Nucleus accumbens (tissue), 56 donors: ENCODE measurements around the gene EFCAB10.
"Not testable (repeated sequence)": the region's sequence is repeated elsewhere in the genome, so short reads cannot be mapped to it uniquely, and the experiment has no call there.

Experiments
- DNase-seq, 56 donors: peaks; one replicate each; lab custom pipeline; 2025; lab: John Stamatoyannopoulos, UW

The EFCAB10 gene

GRCh38 chr7:105600720-105601550 lies 19.6 kb upstream of the EFCAB10 start:
- DNase-seq = no peak

GRCh38 chr7:105599551-105599950 lies 18.3 kb upstream of the EFCAB10 start:
- no peak for DNase-seq

GRCh38 chr7:105599080-105599479 lies 17.8 kb upstream of the EFCAB10 start:
- not testable (repeated sequence) for DNase-seq

GRCh38 chr7:105596866-105597265 lies 15.6 kb upstream of the EFCAB10 start:
- DNase-seq = peak in 1 of 56 donors; percentile 4

GRCh38 chr7:105594034-105594433 lies 12.7 kb upstream of the EFCAB10 start:
- no peak for DNase-seq

- DNase-seq = no peak
Measured at GRCh38 chr7:105591522-105591921, 10.2 kb upstream of the EFCAB10 start.

GRCh38 chr7:105590793-105591192 lies 9.5 kb upstream of the EFCAB10 start:
- DNase-seq = no peak

- DNase-seq = peak in 54 of 56 donors; percentile 5 to 89 (median 62)
Measured at GRCh38 chr7:105589356-105590077, 8.2 kb upstream of the EFCAB10 start.

GRCh38 chr7:105587909-105588635 lies 6.8 kb upstream of the EFCAB10 start:
- DNase-seq = no peak

GRCh38 chr7:105585850-105586500 lies 4.7 kb upstream of the EFCAB10 start:
- no peak for DNase-seq

GRCh38 chr7:105584165-105584564 lies 2.9 kb upstream of the EFCAB10 start:
- DNase-seq = no peak

GRCh38 chr7:105583061-105583460 lies 1.8 kb upstream of the EFCAB10 start:
- no peak for DNase-seq

GRCh38 chr7:105580022-105580740 lies 1.1 kb downstream of the EFCAB10 start:
- DNase-seq = peak in 14 of 56 donors; percentile 4 to 39 (median 24)

- DNase-seq = no peak
Measured at GRCh38 chr7:105578496-105578895, 2.8 kb downstream of the EFCAB10 start.

GRCh38 chr7:105577251-105577650 lies 4.0 kb downstream of the EFCAB10 start:
- no peak for DNase-seq

GRCh38 chr7:105571891-105572290 lies 9.4 kb downstream of the EFCAB10 start:
- no peak for DNase-seq

- DNase-seq = no peak
Measured at GRCh38 chr7:105567821-105568220, 13.5 kb downstream of the EFCAB10 start.

GRCh38 chr7:105567024-105567423 lies 14.3 kb downstream of the EFCAB10 start:
- no peak for DNase-seq

GRCh38 chr7:105565190-105565589 lies 16.1 kb downstream of the EFCAB10 start:
- DNase-seq = peak in 3 of 56 donors; percentile 2 to 9 (median 8)

GRCh38 chr7:105559926-105560325 lies 21.4 kb downstream of the EFCAB10 start:
- no peak for DNase-seq
